ENCODE data around the gene OSBPL9. TPM values are rescaled to one million over a fixed set of nuclear protein-coding genes. Genes with fewer than 3 reads are reported as not detected.

The OSBPL9 gene
- total RNA-seq, 2 experiments from 2014 or later: 58.6 to 87.8 TPM

- DNase-seq (ENCODE audit: low spot score): no peak
- POLR2A ChIA-PET: interaction anchor here (0.5 to 1.0 kb wide), 2 partner anchors 12 to 1098 kb away, joined by 3 to 4 read pairs; no protein-coding TSS in a partner anchor
- no peaks in the 10 kb centered on the region for H3K9me3 ChIP-seq (ENCODE audit: low read length)
Measured at GRCh38 chr1:51652599-51652998, 35.7 kb downstream of the OSBPL9 start.

GRCh38 chr1:51653127-51653526 lies 36.2 kb downstream of the OSBPL9 start:
- H3K27ac ChIP-seq (ENCODE audit: low read depth, low read length, poor library complexity, severe bottlenecking): no peak overlapping the region
- no peak overlapping the region for H3K4me3 ChIP-seq (ENCODE audit: low read depth, low read length, poor library complexity, severe bottlenecking)
- H3K9me2 ChIP-seq (ENCODE audit: insufficient read depth, low read length): no peaks in the 10 kb centered on the region
- H3K4me2 ChIP-seq (ENCODE audit: low read length): no peak overlapping the region
- no TSS peak for BruUV-seq (replicated peaks)
- CTCF ChIA-PET (ENCODE audit: unreplicated experiment): no interaction called here
- no peaks in the 10 kb centered on the region for H3K4me1 ChIP-seq (ENCODE audit: insufficient read depth, low read length, poor library complexity, severe bottlenecking)
- DNase-seq (ENCODE audit: low spot score): no peak
- intact Hi-C loops (cut with micrococcal nuclease; ENCODE audit: unreplicated experiment): no loop called here
- H3K9me3 ChIP-seq (ENCODE audit: low read length): no peaks in the 10 kb centered on the region
- H3K79me2 ChIP-seq (ENCODE audit: insufficient read depth, low read depth, low read length): no peaks in the 10 kb centered on the region
- H4K20me1 ChIP-seq (ENCODE audit: insufficient read depth, low read length): no peaks in the 10 kb centered on the region
- no peaks in the 10 kb centered on the region for H3K36me3 ChIP-seq (ENCODE audit: insufficient read depth, low read length)
- TF ChIP-seq, protein P1, sequence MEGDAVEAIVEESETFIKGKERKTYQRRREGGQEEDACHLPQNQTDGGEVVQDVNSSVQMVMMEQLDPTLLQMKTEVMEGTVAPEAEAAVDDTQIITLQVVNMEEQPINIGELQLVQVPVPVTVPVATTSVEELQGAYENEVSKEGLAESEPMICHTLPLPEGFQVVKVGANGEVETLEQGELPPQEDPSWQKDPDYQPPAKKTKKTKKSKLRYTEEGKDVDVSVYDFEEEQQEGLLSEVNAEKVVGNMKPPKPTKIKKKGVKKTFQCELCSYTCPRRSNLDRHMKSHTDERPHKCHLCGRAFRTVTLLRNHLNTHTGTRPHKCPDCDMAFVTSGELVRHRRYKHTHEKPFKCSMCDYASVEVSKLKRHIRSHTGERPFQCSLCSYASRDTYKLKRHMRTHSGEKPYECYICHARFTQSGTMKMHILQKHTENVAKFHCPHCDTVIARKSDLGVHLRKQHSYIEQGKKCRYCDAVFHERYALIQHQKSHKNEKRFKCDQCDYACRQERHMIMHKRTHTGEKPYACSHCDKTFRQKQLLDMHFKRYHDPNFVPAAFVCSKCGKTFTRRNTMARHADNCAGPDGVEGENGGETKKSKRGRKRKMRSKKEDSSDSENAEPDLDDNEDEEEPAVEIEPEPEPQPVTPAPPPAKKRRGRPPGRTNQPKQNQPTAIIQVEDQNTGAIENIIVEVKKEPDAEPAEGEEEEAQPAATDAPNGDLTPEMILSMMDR (conservative IDR thresholded peaks at IDR 0.05; ENCODE audit: low read length): no peak
- no peak for TF ChIP-seq EZH2phosphoT487 (IDR thresholded peaks at IDR 0.05; ENCODE audit: borderline replicate concordance, low read depth, low read length)
- no peak overlapping the region for H2AFZ ChIP-seq (ENCODE audit: low read length)
- POLR2A ChIA-PET: interaction anchor here (0.5 kb wide), 1 partner anchor 12 kb away, joined by 3 read pairs; no protein-coding TSS in a partner anchor

More at GRCh38 chr1:51652599-51652998, 35.7 kb downstream of the OSBPL9 start:
- no peaks in the 10 kb centered on the region for H3K9me2 ChIP-seq (ENCODE audit: insufficient read depth, low read length)
- H3K36me3 ChIP-seq (ENCODE audit: insufficient read depth, low read length): no peaks in the 10 kb centered on the region
- no peak overlapping the region for H3K27ac ChIP-seq (ENCODE audit: low read depth, low read length, poor library complexity, severe bottlenecking)
- H3K4me3 ChIP-seq (ENCODE audit: low read depth, low read length, poor library complexity, severe bottlenecking): no peak overlapping the region
- TF ChIP-seq, protein P1 (conservative IDR thresholded peaks at IDR 0.05; ENCODE audit: low read length): no peak
- TF ChIP-seq EZH2phosphoT487 (IDR thresholded peaks at IDR 0.05; ENCODE audit: borderline replicate concordance, low read depth, low read length): no peak
- intact Hi-C loops (cut with micrococcal nuclease; ENCODE audit: unreplicated experiment): no loop called here
- H4K20me1 ChIP-seq (ENCODE audit: insufficient read depth, low read length): no peaks in the 10 kb centered on the region
- no peak overlapping the region for H3K4me2 ChIP-seq (ENCODE audit: low read length)
- no peak overlapping the region for H2AFZ ChIP-seq (ENCODE audit: low read length)
- CTCF ChIA-PET (ENCODE audit: unreplicated experiment): no interaction called here
- no peaks in the 10 kb centered on the region for H3K4me1 ChIP-seq (ENCODE audit: insufficient read depth, low read length, poor library complexity, severe bottlenecking)
- BruUV-seq (replicated peaks): no TSS peak
- H3K79me2 ChIP-seq (ENCODE audit: insufficient read depth, low read depth, low read length): no peaks in the 10 kb centered on the region

- Histone ChIP-seq H2AFZ (ENCODE audit: low read length) (no peak overlapping the region), H3K4me3 (ENCODE audit: low read depth, low read length, poor library complexity, severe bottlenecking) (no peak overlapping the region), H3K27ac (ENCODE audit: low read depth, low read length, poor library complexity, severe bottlenecking) (no peak overlapping the region), H3K4me2 (ENCODE audit: low read length) (no peak overlapping the region), H3K36me3 (ENCODE audit: insufficient read depth, low read length) (no peaks in the 10 kb centered on the region), H4K20me1 (ENCODE audit: insufficient read depth, low read length) (no peaks in the 10 kb centered on the region), H3K9me2 (ENCODE audit: insufficient read depth, low read length) (no peaks in the 10 kb centered on the region), H3K4me1 (ENCODE audit: insufficient read depth, low read length, poor library complexity, severe bottlenecking) (no peaks in the 10 kb centered on the region), H3K79me2 (ENCODE audit: insufficient read depth, low read depth, low read length) (no peaks in the 10 kb centered on the region), H3K9me3 (ENCODE audit: low read length) (no peaks in the 10 kb centered on the region)
- ChIA-PET CTCF (ENCODE audit: unreplicated experiment) (no interaction called here), POLR2A (no interaction called here)
- DNase-seq (ENCODE audit: low spot score): no peak
- intact Hi-C loops (cut with micrococcal nuclease; ENCODE audit: unreplicated experiment): no loop called here
- no peak for TF ChIP-seq EZH2phosphoT487 (IDR thresholded peaks at IDR 0.05; ENCODE audit: borderline replicate concordance, low read depth, low read length)
- TF ChIP-seq, protein P1 (conservative IDR thresholded peaks at IDR 0.05; ENCODE audit: low read length): no peak
- no TSS peak for BruUV-seq (replicated peaks)
Measured at GRCh38 chr1:51654000-51654399, 37.1 kb downstream of the OSBPL9 start.

All from OCI-LY7 (cell line).